Spleen (tissue), 7 donors: ENCODE results near the gene TAS1R1.

ENCODE experiments used
- CTCF ChIP-seq, 11 experiments: fragments of 200-600 bp in 7 of 11; fragments of 450-650 bp in 4 of 11; sonication (generic) in 4 of 11; IDR thresholded peaks in 8 of 11; conservative IDR thresholded peaks in 3 of 11; 1 replicate in 7 of 11; 2 replicates in 4 of 11; pipeline versions ENCODE4 v1.4.0 to v1.8.0; 2016 to 2021; ENCODE audit warnings: antibody characterized with exemption in 11 of 11, inconsistent platforms in 4 of 11, mild to moderate bottlenecking in 1 of 11
- POLR2A ChIP-seq, 3 donors: fragments of 450-650 bp; IDR thresholded peaks; one replicate each; pipeline ENCODE4 v1.5.1; 2017; ENCODE audit warnings: antibody characterized with exemption in 3 of 3, mild to moderate bottlenecking in 1 of 3
- POLR2AphosphoS5 ChIP-seq, 3 donors: sonication (generic); formaldehyde crosslinking; IDR thresholded peaks; one replicate each; pipeline ENCODE4 v1.5.1; 2017; ENCODE audit warnings: antibody characterized with exemption in 3 of 3
- donor health status: DM: no; HTN: no; CAD: no; lungs with moderate emphysema.
- donor health status: DM: no; HTN: no; CAD: no.
- donor health status: DM: no; HTN: no; CAD: no.

GRCh38 chr1:6560267-6560666 lies 5.2 kb downstream of the TAS1R1 start:
- no peak for TF ChIP-seq POLR2AphosphoS5 (IDR thresholded peaks at IDR 0.05)
- TF ChIP-seq CTCF (IDR thresholded peaks at IDR 0.05 in 8 of 11, conservative IDR thresholded peaks at IDR 0.05 in 3 of 11), result no peak
- no peak for TF ChIP-seq POLR2A (IDR thresholded peaks at IDR 0.05)
